ENCODE data around the gene WDFY1. TPM values are rescaled to one million over a fixed set of nuclear protein-coding genes. Genes with fewer than 3 reads are reported as not detected.

The WDFY1 gene
- total RNA-seq, 2 experiments from 2014 or later, result 20.8 to 23.1 TPM

DNA sequence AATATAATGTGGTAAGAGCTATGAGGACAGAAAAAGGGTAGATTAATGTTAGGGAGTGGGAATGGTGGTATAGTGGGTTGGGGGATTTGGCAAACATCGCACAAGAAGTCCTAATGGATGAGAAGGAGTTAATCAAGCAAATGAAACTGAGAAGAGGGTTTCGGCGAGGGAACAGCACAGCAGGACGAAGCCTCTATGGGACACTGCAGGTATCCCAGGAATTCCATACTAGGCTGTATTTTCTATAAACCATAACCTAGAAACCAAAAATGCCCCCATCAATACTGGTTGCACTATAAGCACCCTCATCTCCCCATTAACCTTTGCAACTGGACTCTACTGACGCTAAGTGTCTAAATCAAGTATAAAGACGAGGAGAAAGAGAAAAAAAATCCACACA lies 10.3 kb downstream of the WDFY1 start:
- H3K4me1 Mint-ChIP-seq (ENCODE audit: low read depth), result peaks cover 77% of the 10 kb centered on the region
- no peak for ATAC-seq
- no peak overlapping the region for H3K27ac Mint-ChIP-seq

DNA sequence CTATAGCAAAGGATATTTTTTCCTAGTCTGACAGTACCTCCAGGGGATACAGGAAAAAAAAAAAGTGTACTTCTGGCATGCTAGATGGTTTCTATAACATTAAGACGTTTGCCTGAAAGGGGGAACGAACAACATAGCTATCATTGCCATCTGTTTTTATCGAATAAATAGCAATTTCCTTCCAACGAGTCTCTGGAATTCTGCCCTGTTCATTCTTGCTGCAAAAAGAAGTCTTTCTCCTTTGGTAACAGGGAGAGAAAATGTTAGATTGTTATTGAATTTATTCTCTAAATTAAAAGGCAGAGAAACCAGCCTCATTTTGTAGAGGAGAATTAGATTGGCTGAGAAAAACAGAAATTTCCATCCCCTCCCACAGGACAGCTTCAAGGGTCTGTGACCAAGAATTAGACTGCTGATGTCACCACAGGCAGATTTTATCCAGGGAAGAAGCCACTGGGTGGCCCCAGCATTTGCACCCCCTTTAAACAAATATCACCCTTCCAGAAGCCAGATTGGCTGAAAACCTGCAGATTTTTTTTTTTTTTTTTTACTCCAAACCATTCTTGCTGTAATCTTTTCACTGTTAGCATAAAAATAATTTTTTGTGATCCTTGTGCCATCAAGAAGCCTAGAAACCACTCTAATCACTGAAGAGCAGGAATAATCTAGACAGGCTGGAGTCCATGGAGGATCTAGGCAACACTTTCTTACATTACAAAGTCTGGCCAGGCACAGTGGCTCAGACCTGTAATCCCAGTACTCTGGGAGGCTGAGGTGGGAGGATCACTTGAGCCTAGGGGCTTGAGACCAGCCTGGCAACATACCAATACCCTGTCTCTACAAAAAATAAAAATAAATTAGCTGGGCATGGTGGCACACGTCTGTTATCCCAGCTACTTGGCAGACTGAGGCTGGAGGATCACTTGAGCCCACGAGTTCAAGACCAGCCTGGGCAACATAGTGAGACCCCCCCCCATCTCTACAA lies 12.0 kb downstream of the WDFY1 start:
- ChIA-PET POLR2A (interaction anchor here (0.7 kb wide), 1 partner anchor 51 kb away, joined by 5 read pairs; no protein-coding TSS in a partner anchor), CTCF (no interaction called here)
- intact Hi-C loops (cut with micrococcal nuclease), result no loop called here

More for the DNA sequence above, 10.3 kb downstream of the WDFY1 start:
- TF ChIP-seq, protein P1, sequence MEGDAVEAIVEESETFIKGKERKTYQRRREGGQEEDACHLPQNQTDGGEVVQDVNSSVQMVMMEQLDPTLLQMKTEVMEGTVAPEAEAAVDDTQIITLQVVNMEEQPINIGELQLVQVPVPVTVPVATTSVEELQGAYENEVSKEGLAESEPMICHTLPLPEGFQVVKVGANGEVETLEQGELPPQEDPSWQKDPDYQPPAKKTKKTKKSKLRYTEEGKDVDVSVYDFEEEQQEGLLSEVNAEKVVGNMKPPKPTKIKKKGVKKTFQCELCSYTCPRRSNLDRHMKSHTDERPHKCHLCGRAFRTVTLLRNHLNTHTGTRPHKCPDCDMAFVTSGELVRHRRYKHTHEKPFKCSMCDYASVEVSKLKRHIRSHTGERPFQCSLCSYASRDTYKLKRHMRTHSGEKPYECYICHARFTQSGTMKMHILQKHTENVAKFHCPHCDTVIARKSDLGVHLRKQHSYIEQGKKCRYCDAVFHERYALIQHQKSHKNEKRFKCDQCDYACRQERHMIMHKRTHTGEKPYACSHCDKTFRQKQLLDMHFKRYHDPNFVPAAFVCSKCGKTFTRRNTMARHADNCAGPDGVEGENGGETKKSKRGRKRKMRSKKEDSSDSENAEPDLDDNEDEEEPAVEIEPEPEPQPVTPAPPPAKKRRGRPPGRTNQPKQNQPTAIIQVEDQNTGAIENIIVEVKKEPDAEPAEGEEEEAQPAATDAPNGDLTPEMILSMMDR (IDR thresholded peaks at IDR 0.05), result no peak
- ChIA-PET CTCF (interaction anchor here (1.9 kb wide), 1 partner anchor 35 kb away, joined by 7 read pairs; no protein-coding TSS in a partner anchor), POLR2A (interaction anchor here (1.0 kb wide), 1 partner anchor 10 kb away, joined by 3 read pairs; no protein-coding TSS in a partner anchor)
- DNase-seq, result no peak
- H3K4me3 Mint-ChIP-seq, result no peak overlapping the region
- intact Hi-C loops (cut with micrococcal nuclease), result no loop called here
- H3K27me3 Mint-ChIP-seq, result no peaks in the 10 kb centered on the region
- peaks cover 15% of the 10 kb centered on the region for H3K9me3 Mint-ChIP-seq
- H3K36me3 Mint-ChIP-seq (ENCODE audit: low read depth), result peaks cover 17% of the 10 kb centered on the region

DNA sequence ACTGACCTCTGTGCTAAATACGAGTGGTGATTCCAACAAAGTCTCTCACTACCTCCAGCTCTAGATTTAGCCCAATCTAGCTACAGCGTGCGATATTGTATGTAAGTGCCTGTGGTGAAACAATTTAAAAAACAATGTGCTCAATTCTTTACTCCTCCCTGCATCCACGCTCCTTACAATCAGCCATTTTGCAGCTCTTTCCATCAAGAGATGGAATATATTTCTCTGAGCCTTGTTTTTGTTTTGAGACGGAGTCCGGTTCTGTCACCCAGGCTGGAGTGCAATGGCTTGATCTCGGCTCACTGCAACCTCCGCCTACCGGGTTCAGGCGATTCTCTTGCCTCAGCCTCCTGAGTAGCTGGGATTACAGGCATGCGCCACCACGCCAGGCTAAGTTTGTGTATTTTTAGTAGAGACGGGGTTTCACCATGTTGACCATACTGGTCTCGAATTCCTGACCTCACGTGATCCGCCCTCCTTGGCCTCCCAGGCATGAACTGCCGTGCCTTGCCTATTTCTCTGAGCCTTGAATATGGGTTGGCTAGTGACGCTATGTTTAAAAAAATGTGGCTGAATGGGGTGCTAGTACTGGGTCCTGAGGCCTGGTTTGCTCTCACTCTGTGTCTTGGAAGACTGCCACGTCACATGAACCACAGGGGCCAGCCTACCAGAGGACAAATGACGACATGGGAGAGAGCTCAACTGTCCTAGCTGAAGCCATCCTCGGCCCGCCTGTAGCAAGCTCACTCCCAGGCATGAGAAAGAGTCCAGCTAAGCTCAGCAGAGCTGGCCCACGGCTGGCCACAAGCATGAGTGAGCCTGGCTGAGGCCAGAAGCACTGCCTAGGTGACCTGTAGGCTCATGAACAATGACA lies 14.8 kb downstream of the WDFY1 start:
- ATAC-seq (no peak), DNase-seq (no peak)
- ChIA-PET POLR2A (interaction anchor here (0.6 to 2.0 kb wide), 5 partner anchors 10 to 607 kb away, joined by 3 to 6 read pairs (median 4); partner anchors contain the start of gene MRPL44), CTCF (interaction anchor here (1.0 to 1.3 kb wide), 3 partner anchors 21 to 72 kb away, joined by 3 to 5 read pairs (median 4); no protein-coding TSS in a partner anchor)
- intact Hi-C loops (cut with micrococcal nuclease), result no loop called here
- peaks cover 58% of the 10 kb centered on the region for H3K4me1 Mint-ChIP-seq (ENCODE audit: low read depth)
- H3K4me3 Mint-ChIP-seq, result no peak overlapping the region
- peaks cover 2% of the 10 kb centered on the region for H3K9me3 Mint-ChIP-seq
- peaks cover 11% of the 10 kb centered on the region for H3K36me3 Mint-ChIP-seq (ENCODE audit: low read depth)
- H3K27me3 Mint-ChIP-seq, result no peaks in the 10 kb centered on the region
- TF ChIP-seq, protein P1 (IDR thresholded peaks at IDR 0.05), result no peak
- peak overlapping the region; percentile 34 for H3K27ac Mint-ChIP-seq

More for the DNA sequence above, 12.0 kb downstream of the WDFY1 start:
- no peak overlapping the region for H3K4me3 Mint-ChIP-seq
- no peak overlapping the region for H3K27ac Mint-ChIP-seq
- peaks cover 2% of the 10 kb centered on the region for H3K9me3 Mint-ChIP-seq
- H3K4me1 Mint-ChIP-seq (ENCODE audit: low read depth), result peaks cover 74% of the 10 kb centered on the region
- no peak for DNase-seq
- no peaks in the 10 kb centered on the region for H3K27me3 Mint-ChIP-seq
- H3K36me3 Mint-ChIP-seq (ENCODE audit: low read depth), result peaks cover 3% of the 10 kb centered on the region
- TF ChIP-seq, protein P1 (IDR thresholded peaks at IDR 0.05), result no peak
- no peak for ATAC-seq

DNA sequence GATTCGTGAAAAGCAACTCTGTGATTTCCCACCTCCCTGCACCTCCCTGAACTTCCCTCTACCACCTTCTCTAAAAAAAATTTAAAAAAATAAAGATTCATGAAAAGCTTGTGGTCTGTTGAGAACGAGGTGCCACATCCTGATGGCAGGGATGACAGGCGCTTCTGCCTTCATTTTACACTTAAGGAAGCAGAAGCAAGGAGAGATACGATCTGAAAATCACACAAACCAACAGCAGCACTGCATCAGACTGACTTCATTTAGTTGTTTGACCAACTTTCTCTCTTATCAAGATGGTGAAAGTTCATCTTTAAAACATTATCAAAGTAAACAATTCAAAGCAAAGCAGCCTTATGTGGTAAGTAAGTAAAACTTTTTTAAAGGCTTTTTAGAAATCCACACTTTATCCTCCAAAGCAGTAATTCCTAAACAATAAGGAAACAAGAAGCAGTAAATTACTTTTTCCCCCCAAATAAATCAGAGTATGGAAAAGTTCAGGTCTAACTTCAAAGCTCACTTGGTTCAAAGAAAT lies 15.5 kb downstream of the WDFY1 start:
- peak; percentile 50 for DNase-seq
- H3K36me3 Mint-ChIP-seq (ENCODE audit: low read depth), result peaks cover 11% of the 10 kb centered on the region
- H3K27ac Mint-ChIP-seq, result peak overlapping the region; percentile 63
- ChIA-PET POLR2A (interaction anchor here (0.6 to 2.0 kb wide), 4 partner anchors 14 to 607 kb away, joined by 3 to 6 read pairs (median 4); partner anchors contain the start of gene MRPL44), CTCF (interaction anchor here (1.0 to 1.3 kb wide), 3 partner anchors 20 to 72 kb away, joined by 3 to 5 read pairs (median 4); no protein-coding TSS in a partner anchor)
- peaks cover 2% of the 10 kb centered on the region for H3K9me3 Mint-ChIP-seq
- no peak overlapping the region for H3K4me3 Mint-ChIP-seq
- H3K27me3 Mint-ChIP-seq, result no peaks in the 10 kb centered on the region
- ATAC-seq, result peak; percentile 80
- intact Hi-C loops (cut with micrococcal nuclease), result no loop called here
- H3K4me1 Mint-ChIP-seq (ENCODE audit: low read depth), result peaks cover 51% of the 10 kb centered on the region
- TF ChIP-seq, protein P1 (IDR thresholded peaks at IDR 0.05), result no peak
